ENCODE measurements around the gene SLC8A2. TPM values are rescaled to one million over a fixed set of nuclear protein-coding genes. Genes with fewer than 3 reads are reported as not detected.

SLC8A2 gene
- total RNA-seq, 1 experiment from 2014 or later: 11.3 TPM

DNA sequence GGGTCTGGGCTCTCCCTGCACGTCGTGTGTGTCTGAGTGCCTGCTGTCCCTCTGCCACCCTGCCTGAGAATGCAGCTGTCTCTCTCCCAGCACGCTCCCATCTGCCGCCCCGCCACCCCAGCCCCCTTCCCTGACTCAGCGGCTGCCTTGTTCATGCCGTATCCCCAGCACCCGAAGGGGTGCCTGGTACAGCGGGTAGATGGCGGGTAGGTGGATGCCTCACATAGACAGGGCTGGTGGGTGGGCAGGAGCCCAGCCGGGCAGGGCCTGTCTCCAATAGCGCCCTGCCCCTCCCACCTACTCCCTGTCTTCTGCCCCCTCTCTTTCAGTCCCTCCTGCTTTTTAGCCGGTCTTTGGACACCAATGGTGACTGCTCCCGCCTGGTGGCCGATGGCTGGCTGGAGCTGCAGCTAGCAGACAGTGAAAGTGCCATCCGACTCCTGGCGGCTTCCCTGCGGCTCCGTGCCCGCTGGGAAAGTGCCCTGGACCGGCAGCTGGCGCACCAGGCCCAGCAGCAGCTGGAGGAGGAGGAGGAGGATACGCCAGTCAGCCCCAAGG is 92.2 kb downstream of the SLC8A2 start:
- DNase-seq: no peak
- no peak overlapping the region for H3K9ac ChIP-seq (ENCODE audit: extremely low read depth, insufficient read length, low read length)
- no peak overlapping the region for H3K27ac Mint-ChIP-seq
- no peaks in the 10 kb centered on the region for H3K79me2 ChIP-seq (ENCODE audit: insufficient read depth, low read length)
- no peaks in the 10 kb centered on the region for H3K9me3 Mint-ChIP-seq
- no CpG with 5 or more reads among the region's 23 CpGs for WGBS (ENCODE audit: extremely low coverage, insufficient read length, low lambda C conversion rate)
- H4K91ac ChIP-seq (ENCODE audit: insufficient read length, low read depth, low read length): no peak overlapping the region
- no peaks in the 10 kb centered on the region for H3K27me3 Mint-ChIP-seq (ENCODE audit: low read depth)
- H2BK120ac ChIP-seq (ENCODE audit: low read depth, low read length, poor library complexity, severe bottlenecking): no peak overlapping the region
- no peak overlapping the region for H3K4me2 ChIP-seq (ENCODE audit: insufficient read depth, insufficient read length, low read length)
- no peaks in the 10 kb centered on the region for H3K9me3 ChIP-seq (ENCODE audit: control insufficient read depth, low read depth, low read length)
- H3K23ac ChIP-seq (ENCODE audit: insufficient read length, low read depth, low read length): no peak overlapping the region
- H3K27me3 ChIP-seq (ENCODE audit: insufficient read depth, low read length): no peaks in the 10 kb centered on the region
- no peak overlapping the region for H3K56ac ChIP-seq (ENCODE audit: insufficient read length, low read depth, low read length)
- H2BK5ac ChIP-seq (ENCODE audit: insufficient read length, low read length): no peak overlapping the region
- no peak overlapping the region for H2BK20ac ChIP-seq (ENCODE audit: low read depth, low read length, poor library complexity, severe bottlenecking)
- H3K27ac ChIP-seq (ENCODE audit: insufficient read length, low read depth, low read length): no peak overlapping the region
- H2AFZ ChIP-seq (ENCODE audit: low read length): no peak overlapping the region
- no peak overlapping the region for H3T11ph ChIP-seq (ENCODE audit: low read length)
- H3K14ac ChIP-seq (ENCODE audit: insufficient read depth, low read length): no peak overlapping the region
- no peak overlapping the region for H3K4me3 Mint-ChIP-seq
- TF ChIP-seq, protein P1, sequence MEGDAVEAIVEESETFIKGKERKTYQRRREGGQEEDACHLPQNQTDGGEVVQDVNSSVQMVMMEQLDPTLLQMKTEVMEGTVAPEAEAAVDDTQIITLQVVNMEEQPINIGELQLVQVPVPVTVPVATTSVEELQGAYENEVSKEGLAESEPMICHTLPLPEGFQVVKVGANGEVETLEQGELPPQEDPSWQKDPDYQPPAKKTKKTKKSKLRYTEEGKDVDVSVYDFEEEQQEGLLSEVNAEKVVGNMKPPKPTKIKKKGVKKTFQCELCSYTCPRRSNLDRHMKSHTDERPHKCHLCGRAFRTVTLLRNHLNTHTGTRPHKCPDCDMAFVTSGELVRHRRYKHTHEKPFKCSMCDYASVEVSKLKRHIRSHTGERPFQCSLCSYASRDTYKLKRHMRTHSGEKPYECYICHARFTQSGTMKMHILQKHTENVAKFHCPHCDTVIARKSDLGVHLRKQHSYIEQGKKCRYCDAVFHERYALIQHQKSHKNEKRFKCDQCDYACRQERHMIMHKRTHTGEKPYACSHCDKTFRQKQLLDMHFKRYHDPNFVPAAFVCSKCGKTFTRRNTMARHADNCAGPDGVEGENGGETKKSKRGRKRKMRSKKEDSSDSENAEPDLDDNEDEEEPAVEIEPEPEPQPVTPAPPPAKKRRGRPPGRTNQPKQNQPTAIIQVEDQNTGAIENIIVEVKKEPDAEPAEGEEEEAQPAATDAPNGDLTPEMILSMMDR (conservative IDR thresholded peaks at IDR 0.05): no peak
- H3K23me2 ChIP-seq (ENCODE audit: insufficient read length, low read depth, low read length, poor library complexity, severe bottlenecking): no peaks in the 10 kb centered on the region
- no peak overlapping the region for H3K4ac ChIP-seq (ENCODE audit: low read depth, low read length)
- no peaks in the 10 kb centered on the region for H3K79me1 ChIP-seq (ENCODE audit: insufficient read depth, low read depth, low read length, poor library complexity, severe bottlenecking)
- no peak overlapping the region for H3K18ac ChIP-seq (ENCODE audit: insufficient read length, low read depth, low read length)
- no peak overlapping the region for H2BK12ac ChIP-seq (ENCODE audit: insufficient read length, low read depth, low read length)
- no peak overlapping the region for H4K5ac ChIP-seq (ENCODE audit: insufficient read length, low read depth, low read length)
- H3K36me3 Mint-ChIP-seq (ENCODE audit: insufficient read depth in 1 of 3, low read depth in 3 of 3): peaks cover 26 to 75% (median 57%) of the 10 kb centered on the region in 3 experiments; a peak in 6 of 7 replicates
- no peaks in the 10 kb centered on the region for H4K20me1 ChIP-seq (ENCODE audit: control insufficient read depth, insufficient read depth, insufficient read length)
- H4K8ac ChIP-seq (replicated peaks; ENCODE audit: insufficient read length, low read depth, low read length): no peak overlapping the region
- H3K4me1 Mint-ChIP-seq: peaks cover 3 to 4% of the 10 kb centered on the region in 2 experiments; a peak in 2 of 4 replicates
- H2BK15ac ChIP-seq (ENCODE audit: low read depth, low read length): no peak overlapping the region
- H3K4me1 ChIP-seq (ENCODE audit: insufficient read depth, low read length): no peaks in the 10 kb centered on the region
- no peak overlapping the region for H2AK5ac ChIP-seq (ENCODE audit: insufficient read length, low read length)

All from H9 (cell line).